K562 (cell line): ENCODE data around the gene CERCAM. TPM values are rescaled to one million over a fixed set of nuclear protein-coding genes. Genes with fewer than 3 reads are reported as not detected.

Experiments used
- ATAC-seq: fragments of 200-7000 bp; cut with Tn5 transposase; 3 replicates; pipeline ENCODE4 v1.9.1; 2020; ENCODE audit warnings: moderate library complexity
- BruUV-seq: library from RNA; stranded (reverse); fragments of 400-500 nt; replicated peaks from 2 replicates; lab custom pipeline; 2021; lab: Mats Ljungman, UMichigan
- CTCF ChIA-PET: fragments of 300-600 bp; formaldehyde crosslinking; extraction: SDS; loops from one replicate; lab custom pipeline; 2021; ENCODE audit warnings: low intra/inter-chr PET ratio; lab: Yijun Ruan, JAX
- POLR2A ChIA-PET: fragments of 300-600, 350-650 bp; sonication (Branson Sonifier 250); formaldehyde crosslinking; extraction: SDS; loops from one replicate; lab custom pipeline; 2021; ENCODE audit warnings: antibody characterized with exemption, inconsistent platforms; lab: Yijun Ruan, JAX
- DNase-seq, 4 experiments: peaks; one replicate each; pipeline versions ENCODE4 v3.0.0 to v3.0.0-alpha.2; 2011 to 2018; ENCODE audit warnings: low spot score in 3 of 4, mixed read lengths in 3 of 4; ENCODE audit errors: extremely low read depth in 1 of 4
- FAIRE-seq: peaks from 2 replicates; lab custom pipeline; 2011; peaks lifted over from hg19 to GRCh38; lab: Jason Lieb, UNC
- H2AFZ ChIP-seq: 2 replicates; pipeline ENCODE4 v1.6.0; 2011; ENCODE audit warnings: low read depth, low read length, control low read depth, inconsistent platforms
- H3K27ac ChIP-seq: fragments of 200-600 bp; 3 replicates; pipeline ENCODE4 v1.8.0; 2011; ENCODE audit warnings: low read depth, mild to moderate bottlenecking, control low read depth, inconsistent platforms, low read length, moderate library complexity, mixed read lengths; ENCODE audit errors: extremely low read depth
- H3K27me3 ChIP-seq, 2 experiments: fragments of 300-600 bp in 1 of 2; 2 replicates in 1 of 2; 3 replicates in 1 of 2; pipeline versions ENCODE4 v1.6.0 to v1.8.0; 2011; ENCODE audit warnings: inconsistent platforms in 2 of 2, low read length in 2 of 2, mild to moderate bottlenecking in 1 of 2, mixed read lengths in 1 of 2, moderate library complexity in 1 of 2; ENCODE audit not compliant: control insufficient read depth in 2 of 2, insufficient read depth in 2 of 2
- H3K36me3 ChIP-seq: fragments of 300-600 bp; 3 replicates; pipeline ENCODE4 v1.8.0; 2011; ENCODE audit warnings: mild to moderate bottlenecking, low read length, inconsistent platforms; ENCODE audit not compliant: control insufficient read depth, insufficient read depth
- H3K4me1 ChIP-seq, 2 experiments: fragments of 200-600 bp in 1 of 2; replicated peaks in 1 of 2; 2 replicates in 1 of 2; 3 replicates in 1 of 2; pipeline versions ENCODE4 v1.5.1 to v1.8.0; 2011; ENCODE audit warnings: inconsistent platforms in 2 of 2, low read length in 2 of 2, mild to moderate bottlenecking in 1 of 2, mixed read lengths in 1 of 2, moderate library complexity in 1 of 2; ENCODE audit not compliant: control insufficient read depth in 2 of 2, insufficient read depth in 2 of 2
- H3K4me2 ChIP-seq: 2 replicates; pipeline ENCODE4 v1.6.1; 2011; ENCODE audit warnings: low read length, control low read depth, inconsistent platforms, mixed read lengths; ENCODE audit not compliant: insufficient read depth
- H3K4me3 ChIP-seq: fragments of 200-600 bp; sonication (generic), shearing (Covaris generic); 2 replicates; pipeline ENCODE4 v1.5.1; 2016; ENCODE audit warnings: control low read depth, inconsistent platforms
- H3K79me2 ChIP-seq: fragments of 200-600 bp; 3 replicates; pipeline ENCODE4 v1.8.0; 2011; ENCODE audit warnings: low read length, inconsistent platforms; ENCODE audit not compliant: control insufficient read depth, insufficient read depth
- H3K9ac ChIP-seq, 2 experiments: 2 replicates each; pipeline versions ENCODE4 v1.6.0 to v1.6.1; 2011; ENCODE audit warnings: low read depth in 2 of 2, low read length in 2 of 2, control low read depth in 1 of 2, inconsistent platforms in 1 of 2, mild to moderate bottlenecking in 1 of 2, mixed read lengths in 1 of 2; ENCODE audit not compliant: insufficient read depth in 1 of 2
- H3K9me1 ChIP-seq: one replicate; pipeline ENCODE4 v1.6.0; 2011; ENCODE audit warnings: inconsistent platforms, mild to moderate bottlenecking, low read length, moderate library complexity; ENCODE audit not compliant: control insufficient read depth, insufficient read depth
- H3K9me3 ChIP-seq: replicated peaks from 2 replicates; pipeline ENCODE4 v1.5.1; 2011; ENCODE audit warnings: low read depth, low read length, inconsistent platforms; ENCODE audit not compliant: control insufficient read depth, insufficient read depth
- H4K20me1 ChIP-seq: replicated peaks from 2 replicates; pipeline ENCODE4 v1.6.1; 2011; ENCODE audit warnings: low read length, inconsistent platforms, mixed read lengths; ENCODE audit not compliant: control insufficient read depth, insufficient read depth
- ARID3A ChIP-seq: IDR thresholded peaks from 2 replicates; pipeline ENCODE4 v1.6.1; 2012; ENCODE audit warnings: low read depth, low read length, improper control_type of control experiment, borderline replicate concordance
- BRF1 ChIP-seq: IDR thresholded peaks from 3 replicates; pipeline ENCODE4 v1.6.1; 2011; ENCODE audit warnings: borderline replicate concordance, mild to moderate bottlenecking; ENCODE audit not compliant: insufficient read length; ENCODE audit errors: extremely low read depth
- HINFP ChIP-seq: fragments of 450-650 bp; conservative IDR thresholded peaks from 2 replicates; pipeline ENCODE4 v1.6.1; 2016; ENCODE audit warnings: missing genetic modification characterization, low read depth, mild to moderate bottlenecking, control low read depth, missing compliant biosample characterization
- HNRNPUL1 ChIP-seq: fragments of 200-400 bp; formaldehyde crosslinking; IDR thresholded peaks from 2 replicates; pipeline ENCODE4 v1.6.1; 2017; ENCODE audit warnings: low read length
- SMAD2 ChIP-seq: fragments of 150-350 bp; IDR thresholded peaks from 2 replicates; pipeline ENCODE4 v1.6.1; 2014; ENCODE audit warnings: low read depth, mild to moderate bottlenecking, low read length
- SMAD4 ChIP-seq: fragments of 250-450 bp; sonication (Bioruptor Pico); conservative IDR thresholded peaks from 2 replicates; pipeline ENCODE4 v1.8.0; 2021; ENCODE audit warnings: inconsistent platforms, mild to moderate bottlenecking, moderate library complexity
- SNIP1 ChIP-seq: fragments of 450-650 bp; IDR thresholded peaks from 2 replicates; pipeline ENCODE4 v1.7.1; 2017; ENCODE audit warnings: low read depth, mild to moderate bottlenecking
- ZFP30 ChIP-seq: fragments of 250-450 bp; sonication (Bioruptor Pico); IDR thresholded peaks from 2 replicates; pipeline ENCODE4 v1.8.0; 2022; ENCODE audit warnings: moderate library complexity, mild to moderate bottlenecking, inconsistent platforms, borderline replicate concordance
- WGBS: fragments of 100-300 bp; shearing (Covaris generic); methylation state at CpG from one replicate; pipeline ENCODE4 v1.1.6; 2016; ENCODE audit warnings: low coverage, mixed read lengths; ENCODE audit not compliant: insufficient coverage; ENCODE audit errors: missing lambda C conversion rate; 5-methylcytosine and 5-hydroxymethylcytosine counted together
- in situ Hi-C: fragments of 300-500 bp; cut with MboI; formaldehyde crosslinking; loops from 4 replicates; pipeline ENCODE4 v1.15.0; 2018; ENCODE audit warnings: inconsistent platforms, mixed read lengths
- intact Hi-C: fragments of 100-400 bp; cut with micrococcal nuclease; formaldehyde crosslinking; loops from 2 replicates; pipeline ENCODE4 v1.14.2; 2022
- polyA plus RNA-seq, 8 experiments: library from polyadenylated mRNA; depleted of rRNA in 4 of 8; stranded (reverse) in 5 of 8; unstranded in 3 of 8; fragments of >200 nt; fragmentation: Nextera tagmentation in 2 of 8; fragmentation: Illumina TruSeq in 1 of 8; extraction: Ambion mirVana in 2 of 8; extraction: Trizol in 1 of 8; gene quantifications; 2 replicates each; pipeline versions ENCODE4 v1.2.1 to v1.2.3, GENCODE V29; 2011 to 2014; ENCODE audit warnings: inconsistent platforms in 1 of 8, missing spikeins in 1 of 8
- total RNA-seq, 7 experiments: library from RNA; depleted of rRNA in 6 of 7; stranded (reverse); fragments of >200 nt in 6 of 7; fragmentation: Illumina TruSeq in 2 of 7; extraction: Trizol in 2 of 7; gene quantifications; 2 replicates each; pipeline versions ENCODE4 v1.2.1 to v1.2.3, GENCODE V29; 2011 to 2021; ENCODE audit warnings: low replicate concordance in 1 of 7

The CERCAM gene
- total and polyA plus RNA-seq, 9 of the 15 experiments (the other 6 are each of a cell fraction or from before 2014, with no cell fraction given): 0.75 to 24.0 (median 18.0) TPM

GRCh38 chr9:128431207-128431606, 10.6 kb downstream of the CERCAM start:
- H3K79me2 ChIP-seq: peaks cover 12% of the 10 kb centered on the region; the same call in 2 of the 3 replicates
- in situ Hi-C loops: no loop called here
- no peak overlapping the region for H2AFZ ChIP-seq
- ChIA-PET POLR2A (no interaction called here), CTCF (no interaction called here)
- intact Hi-C loops: no loop called here
- no peaks in the 10 kb centered on the region for H3K9me1 ChIP-seq
- no TSS peak for BruUV-seq
- no peak overlapping the region for H3K4me2 ChIP-seq
- no peak overlapping the region for H3K4me3 ChIP-seq
- H3K27me3 ChIP-seq: no peaks in the 10 kb centered on the region
- no peak for DNase-seq
- no peak overlapping the region for H3K27ac ChIP-seq
- no peaks in the 10 kb centered on the region for H3K9me3 ChIP-seq
- no peak for FAIRE-seq
- peaks cover 14 to 39% of the 10 kb centered on the region in 2 experiments; a peak in 4 of 5 replicates for H3K4me1 ChIP-seq
- H4K20me1 ChIP-seq: no peaks in the 10 kb centered on the region
- TF ChIP-seq BRF1: no peak
- no peak for TF ChIP-seq SMAD4 (CRISPR knock-in tag)
- no peak for TF ChIP-seq ZFP30 (CRISPR knock-in tag)
- TF ChIP-seq ARID3A: no peak
- TF ChIP-seq HINFP (tag): no peak
- TF ChIP-seq SNIP1: no peak
- no peak for TF ChIP-seq HNRNPUL1
- no peak for TF ChIP-seq SMAD2
- H3K9ac ChIP-seq: peak overlapping the region in 1 of 2 experiments; percentile 46; a peak in 1 of 4 replicates
- H3K36me3 ChIP-seq: peaks cover 24% of the 10 kb centered on the region; the same call in 2 of the 3 replicates
- ATAC-seq: no peak
- 87% methylated on average over 8 of the region's 8 CpGs for WGBS
